ELR (cell line): ENCODE results near the gene TTLL5.

Experiments used
- DNase-seq: peaks from one replicate; pipeline ENCODE4 v3.0.0-alpha.2; 2015; ENCODE audit warnings: low read depth

TTLL5 gene

DNA sequence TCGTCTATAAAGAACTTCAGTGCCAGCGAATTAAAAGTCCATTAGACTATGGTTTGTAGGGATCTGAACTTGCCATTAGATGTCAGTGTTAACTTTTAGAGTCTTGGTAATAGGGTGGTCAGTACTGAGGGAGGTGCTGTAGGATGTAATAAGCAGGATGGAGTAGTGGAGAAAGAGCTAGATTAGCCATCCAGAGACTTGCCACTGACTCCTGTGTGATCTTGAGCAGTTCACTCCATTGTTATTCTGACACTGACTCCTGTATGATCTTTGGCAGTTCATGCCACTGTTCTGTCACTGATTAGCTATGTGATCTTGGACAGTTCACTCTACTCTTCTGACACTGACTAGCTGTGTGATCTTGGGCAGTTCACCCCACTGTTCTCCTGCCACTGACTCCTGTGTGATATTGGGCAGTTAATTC lies 133.6 kb downstream of the TTLL5 start:
- peak; percentile 48 for DNase-seq

GRCh38 chr14:75800792-75801191 lies 139.7 kb downstream of the TTLL5 start:
- peak; percentile 19 for DNase-seq

GRCh38 chr14:75802486-75802885 lies 141.4 kb downstream of the TTLL5 start:
- DNase-seq = no peak

GRCh38 chr14:75803765-75804164 lies 142.7 kb downstream of the TTLL5 start:
- DNase-seq = no peak

DNA sequence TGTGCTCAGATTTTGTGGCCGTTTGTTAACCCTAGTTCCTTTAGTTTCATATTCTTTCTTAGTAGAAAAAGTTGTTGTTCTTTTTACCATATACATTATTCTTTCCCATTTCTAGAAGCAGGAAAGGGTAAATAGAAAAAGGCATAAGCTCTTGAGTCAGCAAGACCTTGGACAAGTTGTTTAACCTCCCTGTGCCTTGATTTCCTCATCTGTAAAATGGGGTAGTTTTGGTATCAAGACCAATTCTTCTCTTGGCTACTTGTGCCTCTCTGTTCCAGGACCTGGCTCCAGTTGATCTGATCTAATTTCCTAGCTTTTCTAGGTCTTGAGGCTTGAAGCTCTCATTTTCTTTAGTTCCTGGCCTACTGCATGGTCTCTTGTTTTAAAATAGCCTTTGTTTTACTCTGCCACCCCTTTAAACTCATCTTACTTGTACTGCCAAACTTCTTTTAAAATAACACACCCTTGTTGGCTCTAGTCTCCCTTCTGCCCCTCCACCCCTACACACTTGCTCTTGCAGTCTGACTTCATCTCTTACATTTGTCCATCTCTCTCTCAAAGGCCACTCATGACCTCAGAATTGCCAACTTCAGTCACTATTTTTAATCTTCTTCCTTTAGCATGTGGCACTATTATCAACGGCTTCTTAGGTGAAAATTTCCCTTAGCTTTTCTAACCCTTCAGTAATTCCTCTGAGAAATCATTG lies 143.7 kb downstream of the TTLL5 start:
- DNase-seq = no peak

- no peak for DNase-seq
Observed at GRCh38 chr14:75805646-75806045, 144.6 kb downstream of the TTLL5 start.

DNA sequence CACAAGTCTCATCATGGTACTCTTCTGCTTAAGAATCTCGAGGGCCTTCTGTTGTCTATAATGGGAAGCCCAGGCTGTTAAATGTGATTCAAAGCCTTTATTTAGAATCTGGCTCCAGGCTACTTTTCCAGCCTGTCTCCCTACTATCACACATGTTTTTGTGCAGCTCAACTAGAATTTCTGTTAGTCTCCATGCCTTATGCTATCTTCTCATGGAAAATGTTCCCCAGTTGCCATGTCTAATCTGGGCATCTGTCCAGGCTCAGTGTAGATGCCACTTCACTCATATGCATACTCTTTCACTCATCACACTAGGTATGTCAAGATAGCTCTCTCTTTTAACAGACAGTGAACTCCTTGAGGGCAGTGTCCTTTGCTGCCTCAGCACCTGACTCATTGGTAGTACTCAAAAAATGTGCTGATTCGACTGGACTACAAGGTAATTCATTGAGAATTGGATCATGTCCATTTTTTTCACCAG lies 145.3 kb downstream of the TTLL5 start:
- no peak for DNase-seq

DNA sequence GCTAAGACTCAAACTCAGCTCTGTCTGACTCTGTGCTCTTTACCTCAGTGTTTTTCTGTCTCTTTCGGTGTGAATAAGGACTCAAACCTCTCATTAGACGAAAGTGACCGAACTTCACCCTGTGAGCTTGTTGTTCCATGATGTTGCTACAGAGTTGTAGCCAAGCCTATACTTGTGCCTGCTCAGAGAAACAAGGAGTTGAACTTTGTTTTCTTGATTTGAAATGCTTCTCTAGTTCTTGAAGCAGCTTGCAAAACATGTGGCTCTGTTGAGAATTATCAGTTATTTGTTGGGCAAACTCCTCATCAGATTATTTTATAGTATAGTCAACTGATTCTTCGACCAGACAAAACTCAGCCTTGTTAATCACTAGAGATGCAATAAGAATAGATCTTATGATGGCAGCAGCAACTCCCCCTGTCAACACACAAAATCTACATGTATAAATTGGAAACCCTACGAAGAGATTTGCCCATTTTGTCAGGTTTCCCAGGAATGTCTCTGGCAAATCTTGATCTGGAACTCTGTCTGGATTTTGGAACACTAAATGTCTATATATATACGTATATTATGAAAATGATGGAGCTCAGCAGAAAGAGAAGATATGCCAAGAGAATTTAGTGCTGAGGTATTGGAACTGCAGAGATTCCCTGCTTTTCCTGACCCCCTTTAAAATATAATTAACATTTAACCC lies 146.8 kb downstream of the TTLL5 start:
- no peak for DNase-seq

- DNase-seq = no peak
Observed at GRCh38 chr14:75811136-75811829, 150.2 kb downstream of the TTLL5 start.

GRCh38 chr14:75811872-75812499 lies 150.9 kb downstream of the TTLL5 start:
- no peak for DNase-seq

- DNase-seq = no peak
Observed at GRCh38 chr14:75812622-75813021, 151.6 kb downstream of the TTLL5 start.

GRCh38 chr14:75820761-75821160 lies 159.7 kb downstream of the TTLL5 start:
- no peak for DNase-seq

DNA sequence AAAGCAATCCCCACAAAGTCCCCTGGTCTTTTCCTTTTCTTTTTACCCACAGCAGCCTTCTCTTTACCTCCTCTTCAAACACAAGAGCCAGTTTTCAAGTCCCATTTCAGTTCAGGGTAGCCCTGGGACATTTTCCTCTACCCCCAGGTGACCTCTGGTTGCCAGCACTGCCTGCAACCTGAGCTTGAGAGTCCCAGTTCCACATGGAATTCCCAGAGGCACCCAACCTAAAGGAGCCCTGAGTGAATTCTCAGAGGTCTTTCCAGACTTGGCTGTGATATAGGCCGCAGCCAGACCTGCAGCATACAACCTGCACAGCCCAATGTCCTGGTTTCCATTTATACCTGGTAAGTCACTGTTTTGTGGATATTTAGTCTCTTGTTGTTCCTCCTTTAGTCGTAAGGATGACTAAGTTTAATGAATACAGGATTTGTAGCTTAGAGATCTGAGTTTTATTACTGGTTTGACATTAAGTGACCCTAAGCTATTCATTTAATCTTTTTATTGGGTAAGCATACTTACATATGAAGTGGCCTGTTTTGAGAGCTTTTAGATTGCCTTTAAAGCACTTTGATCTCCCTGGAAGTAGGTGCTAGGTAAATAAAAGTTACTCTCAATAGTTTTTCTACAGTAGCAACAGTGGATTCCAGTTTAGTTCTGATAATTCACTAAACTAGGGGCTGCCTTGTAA lies 160.9 kb downstream of the TTLL5 start:
- DNase-seq = peak; percentile 52

DNA sequence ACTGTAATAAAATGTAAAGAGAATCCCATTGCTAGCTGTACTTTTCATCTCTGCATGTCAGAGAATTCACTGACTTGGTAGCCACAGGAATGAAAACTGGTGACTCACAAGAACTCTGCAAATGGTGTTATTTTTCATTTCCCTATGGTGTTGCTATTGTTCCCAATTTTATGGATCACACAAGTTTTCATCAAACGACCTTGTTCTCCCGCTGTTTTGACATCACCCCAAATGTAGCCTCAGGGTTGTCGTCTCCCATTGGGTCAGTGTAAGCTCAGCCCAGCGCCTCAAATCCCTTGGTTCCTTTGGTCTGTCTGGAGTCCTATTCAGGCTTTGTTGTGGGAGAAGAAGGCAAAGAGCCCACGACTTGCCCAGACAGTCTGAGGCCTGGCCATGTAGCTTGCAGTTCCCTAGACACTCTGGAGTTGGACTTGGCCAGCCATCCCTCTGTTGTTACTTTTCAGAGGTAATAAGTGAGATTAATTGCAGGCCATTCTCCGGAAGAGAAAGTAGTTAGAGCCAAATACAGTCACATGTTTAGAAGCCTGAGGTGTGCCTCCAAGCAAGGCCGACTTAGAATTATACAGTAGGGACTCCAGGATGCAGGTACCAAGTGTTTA lies 161.6 kb downstream of the TTLL5 start:
- peak; percentile 79 for DNase-seq

GRCh38 chr14:75823334-75823733 lies 162.3 kb downstream of the TTLL5 start:
- DNase-seq = no peak

- no peak for DNase-seq
Observed at GRCh38 chr14:75824318-75824717, 163.3 kb downstream of the TTLL5 start.

DNA sequence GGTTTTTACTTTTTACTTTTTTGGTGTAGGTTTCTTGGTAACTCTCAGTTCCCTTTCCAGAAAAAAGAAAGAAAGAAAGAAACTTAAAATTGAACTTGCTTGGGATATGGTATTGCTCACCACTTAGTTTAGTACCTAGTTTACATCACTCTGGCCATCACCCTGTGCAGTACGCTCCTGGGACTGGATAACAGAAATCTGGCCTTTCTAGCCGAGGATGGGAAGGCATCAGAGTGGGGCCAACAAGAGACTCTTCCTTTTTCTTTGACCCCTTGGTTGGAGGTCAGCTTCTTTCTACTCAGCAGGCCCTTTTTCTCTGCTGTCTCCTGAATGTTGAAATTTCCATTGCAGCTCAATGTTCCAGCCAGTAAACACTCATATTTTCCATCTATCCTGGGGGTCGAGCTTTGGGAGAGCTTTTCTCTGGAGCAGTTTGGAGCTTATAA lies 164.1 kb downstream of the TTLL5 start:
- DNase-seq = no peak

GRCh38 chr14:75826599-75826998 lies 165.6 kb downstream of the TTLL5 start:
- DNase-seq = peak; percentile 66

DNA sequence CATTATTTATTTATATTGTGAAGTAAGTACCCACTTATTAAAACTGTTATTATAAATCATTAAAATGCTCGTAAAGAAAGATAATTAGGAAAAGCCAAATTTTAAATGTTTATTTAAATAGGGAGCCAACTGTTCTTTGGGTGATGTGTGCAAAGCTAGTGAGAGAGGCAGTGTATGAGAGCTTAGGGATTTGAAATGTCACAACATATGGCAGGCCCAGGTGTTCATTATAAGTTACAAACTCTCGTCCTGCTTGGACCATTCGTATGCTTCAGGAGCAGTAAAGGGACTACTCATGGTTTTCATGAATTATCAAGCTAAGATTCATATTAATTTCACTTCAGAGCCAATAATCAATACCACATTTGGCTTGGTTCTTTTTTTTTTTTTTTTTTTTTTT lies 166.3 kb downstream of the TTLL5 start:
- no peak for DNase-seq

- DNase-seq = no peak
Observed at GRCh38 chr14:75829316-75829715, 168.3 kb downstream of the TTLL5 start.

- peak; percentile 65 for DNase-seq
Observed at GRCh38 chr14:75831455-75831854, 170.4 kb downstream of the TTLL5 start.
